Suprapubic skin (tissue), 4 donors: ENCODE results near the gene MRPS33. TPM values are rescaled to one million over a fixed set of nuclear protein-coding genes. Genes with fewer than 3 reads are reported as not detected.
"Not testable (repeated sequence)": the region's sequence is repeated elsewhere in the genome, so short reads cannot be mapped to it uniquely, and the experiment has no call there.

Experiments used
- DNase-seq, 2 donors: peaks; one replicate each; pipeline ENCODE4 v3.0.0-alpha.2; 2019; ENCODE audit warnings: low spot score in 2 of 2
- H3K27ac ChIP-seq: fragments of 200-600 bp; sonication (generic); one replicate; pipeline ENCODE4 v1.5.1; 2019
- H3K27me3 ChIP-seq: fragments of 200-600 bp; sonication (generic); one replicate; pipeline ENCODE4 v1.5.1; 2019
- H3K36me3 ChIP-seq: fragments of 200-600 bp; sonication (generic); one replicate; pipeline ENCODE4 v1.5.1; 2019
- H3K4me1 ChIP-seq: fragments of 200-600 bp; sonication (generic); one replicate; pipeline ENCODE4 v1.5.1; 2019
- H3K4me3 ChIP-seq: fragments of 200-600 bp; sonication (generic); one replicate; pipeline ENCODE4 v1.5.1; 2019; ENCODE audit warnings: mild to moderate bottlenecking
- H3K9me3 ChIP-seq: fragments of 200-600 bp; sonication (generic); one replicate; pipeline ENCODE4 v1.5.1; 2019
- EP300 ChIP-seq: sonication (generic); formaldehyde crosslinking; IDR thresholded peaks from one replicate; pipeline ENCODE4 v1.6.1; 2017; ENCODE audit warnings: antibody characterized with exemption
- POLR2A ChIP-seq, 2 donors: fragments of 450-650 bp; IDR thresholded peaks; one replicate each; pipeline ENCODE4 v1.6.1; 2017; ENCODE audit warnings: antibody characterized with exemption in 2 of 2, mild to moderate bottlenecking in 2 of 2, moderate library complexity in 2 of 2
- POLR2AphosphoS5 ChIP-seq, 3 donors: sonication (generic); formaldehyde crosslinking; IDR thresholded peaks; one replicate each; pipeline ENCODE4 v1.6.1; 2017; ENCODE audit warnings: antibody characterized with exemption in 3 of 3
- WGBS: methylation state at CpG from one replicate; pipeline ENCODE4 v1.1.5; 2018; 5-methylcytosine and 5-hydroxymethylcytosine counted together
- total RNA-seq, 4 donors: library from RNA; depleted of rRNA; stranded (reverse); fragments of >200 nt; gene quantifications; one replicate each; pipeline ENCODE4 v1.1.0, GENCODE V29; 2016
- TF ChIP-seq, protein P1 (sequence below), 2 donors: fragments of 200-600 bp in 1 of 2; fragments of 450-650 bp in 1 of 2; sonication (generic) in 1 of 2; IDR thresholded peaks; one replicate each; pipeline ENCODE4 v1.5.1; 2016 to 2019; ENCODE audit warnings: antibody characterized with exemption in 2 of 2, mild to moderate bottlenecking in 1 of 2, moderate library complexity in 1 of 2

Gene MRPS33
- total RNA-seq, 4 donors from 2014 or later: 11.2 to 32.0 (median 12.7) TPM

DNA sequence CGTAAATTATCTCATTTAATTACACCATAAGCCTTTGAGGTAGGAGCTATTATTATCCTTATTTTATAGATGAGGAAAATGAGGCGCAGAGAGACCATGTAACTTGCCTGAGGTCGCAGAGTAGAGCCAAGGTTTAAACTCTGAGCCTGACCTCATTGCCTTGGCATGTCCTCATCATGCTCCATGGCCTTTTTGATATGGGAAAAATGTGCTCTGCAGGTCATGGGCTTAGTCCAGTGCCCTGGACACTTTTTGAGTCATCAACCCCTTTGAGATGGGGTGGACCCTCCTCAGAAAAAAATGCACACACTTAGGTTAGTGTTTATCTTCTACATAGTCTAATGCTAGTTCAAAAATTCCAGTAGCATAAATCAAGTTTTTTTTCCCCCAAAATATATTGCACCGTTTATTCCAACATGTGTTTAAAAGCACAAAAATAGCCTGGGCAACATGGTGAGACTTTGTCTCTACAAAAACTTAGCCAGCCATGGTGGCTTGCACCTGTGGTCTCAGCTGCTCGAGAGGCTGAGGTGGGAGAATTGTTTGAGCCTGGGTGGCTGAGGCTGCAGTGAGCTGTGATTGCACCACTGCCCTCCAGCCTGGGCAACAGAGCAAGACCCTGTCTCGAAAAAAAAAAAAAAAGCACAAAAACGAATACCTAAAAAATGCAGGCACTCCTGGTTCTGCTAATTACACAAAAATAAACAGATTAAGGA, 30.5 kb upstream of the MRPS33 start:
- Histone ChIP-seq H3K4me3 (no peak overlapping the region), H3K27ac (no peak overlapping the region), H3K27me3 (no peaks in the 10 kb centered on the region), H3K4me1 (no peaks in the 10 kb centered on the region), H3K36me3 (no peaks in the 10 kb centered on the region), H3K9me3 (no peaks in the 10 kb centered on the region)
- DNase-seq: no peak
- WGBS: 44% methylated on average over 7 of the region's 7 CpGs
- TF ChIP-seq POLR2AphosphoS5 (IDR thresholded peaks at IDR 0.05) (no peak), EP300 (no peak), POLR2A (IDR thresholded peaks at IDR 0.05) (no peak)
- TF ChIP-seq, protein P1, sequence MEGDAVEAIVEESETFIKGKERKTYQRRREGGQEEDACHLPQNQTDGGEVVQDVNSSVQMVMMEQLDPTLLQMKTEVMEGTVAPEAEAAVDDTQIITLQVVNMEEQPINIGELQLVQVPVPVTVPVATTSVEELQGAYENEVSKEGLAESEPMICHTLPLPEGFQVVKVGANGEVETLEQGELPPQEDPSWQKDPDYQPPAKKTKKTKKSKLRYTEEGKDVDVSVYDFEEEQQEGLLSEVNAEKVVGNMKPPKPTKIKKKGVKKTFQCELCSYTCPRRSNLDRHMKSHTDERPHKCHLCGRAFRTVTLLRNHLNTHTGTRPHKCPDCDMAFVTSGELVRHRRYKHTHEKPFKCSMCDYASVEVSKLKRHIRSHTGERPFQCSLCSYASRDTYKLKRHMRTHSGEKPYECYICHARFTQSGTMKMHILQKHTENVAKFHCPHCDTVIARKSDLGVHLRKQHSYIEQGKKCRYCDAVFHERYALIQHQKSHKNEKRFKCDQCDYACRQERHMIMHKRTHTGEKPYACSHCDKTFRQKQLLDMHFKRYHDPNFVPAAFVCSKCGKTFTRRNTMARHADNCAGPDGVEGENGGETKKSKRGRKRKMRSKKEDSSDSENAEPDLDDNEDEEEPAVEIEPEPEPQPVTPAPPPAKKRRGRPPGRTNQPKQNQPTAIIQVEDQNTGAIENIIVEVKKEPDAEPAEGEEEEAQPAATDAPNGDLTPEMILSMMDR (IDR thresholded peaks at IDR 0.05): no peak

DNA sequence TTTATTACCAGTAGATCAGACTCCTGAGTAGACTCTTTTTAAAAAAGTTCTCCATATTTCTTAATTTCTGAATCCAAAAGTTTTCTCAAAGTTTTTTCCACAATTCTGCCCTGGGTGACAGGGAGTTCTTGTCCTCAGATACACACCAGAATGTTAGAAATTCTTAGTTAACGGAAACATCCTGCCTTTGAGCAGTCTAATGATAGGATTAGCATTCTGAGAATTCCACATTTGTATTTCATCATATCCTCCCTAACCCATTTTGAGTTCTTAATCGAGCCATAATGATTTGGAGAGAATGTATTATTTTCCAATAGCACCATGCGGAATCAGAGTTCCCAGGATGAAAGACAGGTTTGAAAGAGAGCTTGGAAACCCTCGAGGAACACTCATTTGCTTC, 28.9 kb upstream of the MRPS33 start:
- Histone ChIP-seq H3K4me1 (no peaks in the 10 kb centered on the region), H3K36me3 (no peaks in the 10 kb centered on the region), H3K9me3 (no peaks in the 10 kb centered on the region), H3K27me3 (no peaks in the 10 kb centered on the region), H3K27ac (no peak overlapping the region), H3K4me3 (no peak overlapping the region)
- TF ChIP-seq, protein P1 (IDR thresholded peaks at IDR 0.05): no peak
- TF ChIP-seq POLR2AphosphoS5 (IDR thresholded peaks at IDR 0.05) (no peak), EP300 (no peak), POLR2A (IDR thresholded peaks at IDR 0.05) (no peak)
- 80% methylated on average over 4 of the region's 4 CpGs for WGBS
- DNase-seq: no peak

DNA sequence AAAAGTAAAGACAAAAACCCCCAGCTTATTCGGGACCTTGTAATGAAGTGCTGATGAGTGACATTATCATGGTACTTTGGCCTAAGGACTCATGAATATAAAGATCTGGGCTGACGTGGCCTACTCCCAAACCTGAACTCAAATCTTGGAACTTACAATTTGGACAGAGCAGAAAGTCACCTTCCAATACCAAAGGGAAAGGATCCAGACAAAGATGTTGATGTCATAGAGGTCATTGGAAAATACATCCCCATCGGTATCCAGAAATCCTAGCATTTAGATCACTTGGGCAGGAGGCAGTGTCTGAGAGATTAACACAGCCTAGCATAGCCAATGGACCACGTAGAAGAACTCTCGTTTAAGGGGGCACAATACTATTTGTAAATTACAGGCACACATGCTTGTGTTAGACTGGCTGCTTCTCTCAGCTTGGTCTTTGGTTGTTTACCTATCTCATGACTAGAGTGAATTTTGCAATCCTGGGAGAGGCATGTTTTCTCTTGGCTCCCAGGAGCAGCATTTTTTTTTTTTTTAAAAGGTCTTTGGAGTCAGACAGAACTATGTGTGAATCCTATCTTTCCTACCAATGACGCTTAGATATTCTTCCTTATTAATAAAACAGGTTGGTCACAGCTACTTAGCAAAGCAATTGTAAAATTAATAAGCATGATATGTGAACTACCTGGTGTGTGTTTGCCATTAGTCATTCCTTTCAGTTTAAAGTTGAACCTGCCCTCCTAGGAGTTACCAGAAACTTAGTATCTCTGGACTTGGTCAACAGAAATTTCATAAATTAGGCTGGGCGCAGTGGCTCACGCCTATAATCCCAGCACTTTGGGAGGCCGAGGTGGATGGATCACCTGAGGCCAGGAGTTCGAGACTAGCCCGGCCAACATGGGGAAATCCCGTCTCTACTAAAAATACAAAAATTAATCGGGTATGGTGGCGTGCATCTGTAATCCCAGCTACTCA, 27.8 kb upstream of the MRPS33 start:
- TF ChIP-seq POLR2A (IDR thresholded peaks at IDR 0.05): no peak
- Histone ChIP-seq H3K4me1 (no peaks in the 10 kb centered on the region), H3K9me3 (no peaks in the 10 kb centered on the region), H3K36me3 (no peaks in the 10 kb centered on the region), H3K27me3 (no peaks in the 10 kb centered on the region), H3K4me3 (no peak overlapping the region), H3K27ac (no peak overlapping the region)
- DNase-seq: no peak
- 84% methylated on average over 14 of the region's 14 CpGs for WGBS

DNA sequence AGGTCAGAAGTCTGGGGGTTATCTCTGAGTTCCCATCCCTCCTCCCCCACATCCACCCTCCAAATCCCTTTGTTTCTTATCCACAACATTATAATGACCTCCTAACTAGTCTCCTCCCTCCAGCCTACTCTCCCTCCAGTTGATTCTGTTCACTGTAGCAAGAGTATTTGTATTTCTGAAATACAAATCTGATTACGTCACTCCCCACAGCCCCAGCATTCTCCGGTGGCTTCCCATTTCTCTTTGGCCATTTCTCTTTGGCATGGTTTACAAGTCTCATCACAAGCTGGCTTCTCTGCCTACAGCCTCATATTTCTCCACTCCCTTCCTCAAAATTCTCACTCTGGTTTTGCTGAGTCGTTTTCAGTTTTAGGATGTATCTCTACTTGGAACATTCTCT, 24.6 kb upstream of the MRPS33 start:
- Histone ChIP-seq H3K4me3 (no peak overlapping the region), H3K27me3 (no peaks in the 10 kb centered on the region), H3K27ac (no peak overlapping the region), H3K9me3 (no peaks in the 10 kb centered on the region), H3K36me3 (no peaks in the 10 kb centered on the region), H3K4me1 (no peaks in the 10 kb centered on the region)
- no peak for TF ChIP-seq EP300
- TF ChIP-seq, protein P1 (IDR thresholded peaks at IDR 0.05): no peak
- no peak for TF ChIP-seq POLR2A (IDR thresholded peaks at IDR 0.05)
- 59% methylated on average over 3 of the region's 3 CpGs for WGBS
- no peak for DNase-seq

DNA sequence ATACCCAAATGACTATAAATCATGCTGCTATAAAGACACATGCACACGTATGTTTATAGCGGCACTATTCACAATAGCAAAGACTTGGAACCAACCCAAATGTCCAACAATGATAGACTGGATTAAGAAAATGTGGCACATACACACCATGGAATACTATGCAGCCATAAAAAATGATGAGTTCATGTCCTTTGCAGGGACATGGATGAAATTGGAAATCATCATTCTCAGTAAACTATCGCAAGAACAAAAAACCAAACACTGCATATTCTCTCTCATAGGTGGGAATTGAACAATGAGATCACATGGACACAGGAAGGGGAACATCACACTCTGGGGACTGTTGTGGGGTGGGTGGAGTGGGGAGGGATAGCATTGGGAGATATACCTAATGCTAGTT, 23.3 kb upstream of the MRPS33 start:
- not testable (repeated sequence) for H3K4me1 ChIP-seq, H3K9me3 ChIP-seq, H3K4me3 ChIP-seq, H3K27ac ChIP-seq, DNase-seq, H3K27me3 ChIP-seq, H3K36me3 ChIP-seq
- WGBS: 96% methylated on average over 3 of the region's 3 CpGs

- WGBS: 81% methylated on average over 27 of the region's 33 CpGs
These were observed 18.0 kb upstream of the MRPS33 start for GRCh38 chr7:141032539-141033323.

More at GRCh38 chr7:141032539-141033323, 18.0 kb upstream of the MRPS33 start:
- not testable (repeated sequence) for H3K4me1 ChIP-seq, H3K27me3 ChIP-seq, H3K9me3 ChIP-seq, H3K36me3 ChIP-seq, H3K4me3 ChIP-seq, DNase-seq, H3K27ac ChIP-seq
